Endothelial cell (in vitro differentiated cells): Measurements from ENCODE around the gene ST8SIA4. TPM values are rescaled to one million over a fixed set of nuclear protein-coding genes. Genes with fewer than 3 reads are reported as not detected.

ENCODE experiments used
- DNase-seq: peaks from one replicate; pipeline ENCODE4 v3.0.0; 2021; ENCODE audit warnings: low spot score
- H3K27ac Mint-ChIP-seq: one replicate; pipeline ENCODE4 v1.8.0; 2021; ENCODE audit warnings: mixed read lengths, inconsistent platforms; ENCODE audit not compliant: unreplicated experiment
- H3K27me3 Mint-ChIP-seq: one replicate; pipeline ENCODE4 v1.8.0; 2021; ENCODE audit warnings: mild to moderate bottlenecking, moderate library complexity, mixed read lengths, inconsistent platforms; ENCODE audit not compliant: unreplicated experiment
- H3K36me3 Mint-ChIP-seq: one replicate; pipeline ENCODE4 v1.8.0; 2021; ENCODE audit warnings: mild to moderate bottlenecking, low read depth, mixed read lengths, inconsistent platforms; ENCODE audit not compliant: unreplicated experiment
- H3K4me1 Mint-ChIP-seq: one replicate; pipeline ENCODE4 v1.8.0; 2021; ENCODE audit warnings: mild to moderate bottlenecking, mixed read lengths, inconsistent platforms; ENCODE audit not compliant: unreplicated experiment
- H3K4me3 Mint-ChIP-seq: one replicate; pipeline ENCODE4 v1.8.0; 2021; ENCODE audit warnings: mild to moderate bottlenecking, mixed read lengths, inconsistent platforms; ENCODE audit not compliant: unreplicated experiment
- H3K9me3 Mint-ChIP-seq: one replicate; pipeline ENCODE4 v1.8.0; 2021; ENCODE audit warnings: mixed read lengths, inconsistent platforms; ENCODE audit not compliant: unreplicated experiment
- total RNA-seq: library from RNA; stranded (reverse); fragmentation: NEBNext Ultra II Directional; extraction: Animal tissue kit (Norgen Biotek cat#: 25700); gene quantifications from one replicate; pipeline ENCODE4 v1.2.1, GENCODE V29; 2021; ENCODE audit not compliant: unreplicated experiment
- TF ChIP-seq, protein P1 (sequence below): fragments of 200-600 bp; sonication (generic); IDR thresholded peaks from one replicate; pipeline ENCODE4 v1.5.0; 2021; ENCODE audit warnings: antibody characterized with exemption; ENCODE audit not compliant: unreplicated experiment

Gene ST8SIA4
- total RNA-seq, 1 donor from 2014 or later, result 30.3 TPM

GRCh38 chr5:100860407-100860806 lies 42.7 kb downstream of the ST8SIA4 start:
- no peak for DNase-seq
- no peak overlapping the region for H3K4me3 Mint-ChIP-seq
- TF ChIP-seq, protein P1, sequence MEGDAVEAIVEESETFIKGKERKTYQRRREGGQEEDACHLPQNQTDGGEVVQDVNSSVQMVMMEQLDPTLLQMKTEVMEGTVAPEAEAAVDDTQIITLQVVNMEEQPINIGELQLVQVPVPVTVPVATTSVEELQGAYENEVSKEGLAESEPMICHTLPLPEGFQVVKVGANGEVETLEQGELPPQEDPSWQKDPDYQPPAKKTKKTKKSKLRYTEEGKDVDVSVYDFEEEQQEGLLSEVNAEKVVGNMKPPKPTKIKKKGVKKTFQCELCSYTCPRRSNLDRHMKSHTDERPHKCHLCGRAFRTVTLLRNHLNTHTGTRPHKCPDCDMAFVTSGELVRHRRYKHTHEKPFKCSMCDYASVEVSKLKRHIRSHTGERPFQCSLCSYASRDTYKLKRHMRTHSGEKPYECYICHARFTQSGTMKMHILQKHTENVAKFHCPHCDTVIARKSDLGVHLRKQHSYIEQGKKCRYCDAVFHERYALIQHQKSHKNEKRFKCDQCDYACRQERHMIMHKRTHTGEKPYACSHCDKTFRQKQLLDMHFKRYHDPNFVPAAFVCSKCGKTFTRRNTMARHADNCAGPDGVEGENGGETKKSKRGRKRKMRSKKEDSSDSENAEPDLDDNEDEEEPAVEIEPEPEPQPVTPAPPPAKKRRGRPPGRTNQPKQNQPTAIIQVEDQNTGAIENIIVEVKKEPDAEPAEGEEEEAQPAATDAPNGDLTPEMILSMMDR, result no peak

GRCh38 chr5:100858987-100859545 lies 44.0 kb downstream of the ST8SIA4 start:
- peaks cover 8% of the 10 kb centered on the region for H3K4me1 Mint-ChIP-seq
- H3K27me3 Mint-ChIP-seq, result no peaks in the 10 kb centered on the region
- no peak overlapping the region for H3K4me3 Mint-ChIP-seq
- TF ChIP-seq, protein P1, result no peak
- no peak for DNase-seq
- no peaks in the 10 kb centered on the region for H3K9me3 Mint-ChIP-seq
- no peak overlapping the region for H3K27ac Mint-ChIP-seq
- H3K36me3 Mint-ChIP-seq, result peaks cover under 1% of the 10 kb centered on the region

More at GRCh38 chr5:100860407-100860806, 42.7 kb downstream of the ST8SIA4 start:
- H3K27me3 Mint-ChIP-seq, result no peaks in the 10 kb centered on the region
- H3K27ac Mint-ChIP-seq, result no peak overlapping the region
- H3K9me3 Mint-ChIP-seq, result no peaks in the 10 kb centered on the region
- peaks cover under 1% of the 10 kb centered on the region for H3K4me1 Mint-ChIP-seq
- no peaks in the 10 kb centered on the region for H3K36me3 Mint-ChIP-seq

GRCh38 chr5:100856462-100856861 lies 46.6 kb downstream of the ST8SIA4 start:
- Mint-ChIP-seq H3K36me3 (peaks cover 5% of the 10 kb centered on the region), H3K4me3 (no peak overlapping the region), H3K27ac (no peak overlapping the region), H3K9me3 (no peaks in the 10 kb centered on the region), H3K4me1 (peaks cover 8% of the 10 kb centered on the region), H3K27me3 (no peaks in the 10 kb centered on the region)
- DNase-seq, result no peak
- TF ChIP-seq, protein P1, result no peak

- no peak for DNase-seq
- Mint-ChIP-seq H3K27me3 (no peaks in the 10 kb centered on the region), H3K27ac (no peak overlapping the region), H3K9me3 (no peaks in the 10 kb centered on the region), H3K4me1 (peaks cover 8% of the 10 kb centered on the region), H3K36me3 (peaks cover 5% of the 10 kb centered on the region), H3K4me3 (no peak overlapping the region)
- TF ChIP-seq, protein P1, result no peak
These were observed 47.1 kb downstream of the ST8SIA4 start for GRCh38 chr5:100855937-100856430.

- H3K4me3 Mint-ChIP-seq, result no peak overlapping the region
These were observed 47.8 kb downstream of the ST8SIA4 start for GRCh38 chr5:100855295-100855694.

More at GRCh38 chr5:100855295-100855694, 47.8 kb downstream of the ST8SIA4 start:
- no peak overlapping the region for H3K27ac Mint-ChIP-seq
- H3K36me3 Mint-ChIP-seq, result peaks cover 5% of the 10 kb centered on the region
- H3K9me3 Mint-ChIP-seq, result no peaks in the 10 kb centered on the region
- DNase-seq, result no peak
- TF ChIP-seq, protein P1, result no peak
- H3K4me1 Mint-ChIP-seq, result peaks cover 8% of the 10 kb centered on the region
- no peaks in the 10 kb centered on the region for H3K27me3 Mint-ChIP-seq
